Breast epithelium (tissue), 4 donors: Measurements from ENCODE around the gene ZFYVE16. TPM values are rescaled to one million over a fixed set of nuclear protein-coding genes. Genes with fewer than 3 reads are reported as not detected.

Experiments used
- DNase-seq, 2 donors: peaks; one replicate each; pipeline ENCODE4 v3.0.0-alpha.2; 2019; ENCODE audit warnings: low spot score in 2 of 2
- H3K27ac ChIP-seq, 2 donors: fragments of 200-600 bp; sonication (generic) in 1 of 2; one replicate each; pipeline ENCODE4 v1.5.1; 2016 to 2019; ENCODE audit warnings: mild to moderate bottlenecking in 1 of 2
- H3K27me3 ChIP-seq, 2 donors: fragments of 200-600 bp; sonication (generic) in 1 of 2; one replicate each; pipeline versions ENCODE4 v1.5.1 to v1.6.0; 2017 to 2019; ENCODE audit warnings: control low read depth in 1 of 2, mild to moderate bottlenecking in 1 of 2
- H3K36me3 ChIP-seq: fragments of 200-600 bp; one replicate; pipeline ENCODE4 v1.5.1; 2019
- H3K4me1 ChIP-seq, 2 donors: fragments of 200-600 bp; sonication (generic); one replicate each; pipeline ENCODE4 v1.5.1; 2016 to 2019; ENCODE audit warnings: control low read depth in 1 of 2
- H3K4me3 ChIP-seq, 3 donors: fragments of 200-600 bp; sonication (generic); 1 replicate in 2 of 3; 2 replicates in 1 of 3; pipeline ENCODE4 v1.5.1; 2016 to 2019; ENCODE audit warnings: mild to moderate bottlenecking in 3 of 3, moderate library complexity in 2 of 3
- H3K9me3 ChIP-seq, 2 donors: fragments of 200-600 bp; sonication (generic) in 1 of 2; one replicate each; pipeline ENCODE4 v1.5.1; 2016 to 2019; ENCODE audit warnings: control low read depth in 1 of 2
- CTCF ChIP-seq, 3 donors: fragments of 450-650 bp; IDR thresholded peaks; one replicate each; pipeline ENCODE4 v1.5.1; 2016 to 2017; ENCODE audit warnings: antibody characterized with exemption in 3 of 3, mild to moderate bottlenecking in 3 of 3, moderate library complexity in 3 of 3
- POLR2A ChIP-seq: fragments of 450-650 bp; IDR thresholded peaks from one replicate; pipeline ENCODE4 v1.6.1; 2016; ENCODE audit warnings: antibody characterized with exemption, mild to moderate bottlenecking, moderate library complexity
- POLR2AphosphoS5 ChIP-seq, 3 donors: sonication (generic); formaldehyde crosslinking; IDR thresholded peaks; one replicate each; pipeline ENCODE4 v1.6.1; 2017; ENCODE audit warnings: antibody characterized with exemption in 3 of 3
- intact Hi-C: fragments of 100-400 bp; cut with DNase I; formaldehyde crosslinking; loops from one replicate; pipeline ENCODE4 v1.15.1; 2023; ENCODE audit warnings: low total_unique reads
- total RNA-seq, 3 donors: library from RNA; depleted of rRNA; stranded (reverse); fragments of >200 nt; gene quantifications; one replicate each; pipeline ENCODE4 v1.1.0, GENCODE V29; 2016

ZFYVE16 gene
- total RNA-seq, result 10 to 100 TPM; 28.0 to 61.9 (median 50.5) TPM

- Histone ChIP-seq H3K4me3 (peak within 1 kb of the TSS; percentile 83 to 97 (median 97)), H3K27me3 (no peaks in the 10 kb centered on the region), H3K4me1 (no peaks in the 10 kb centered on the region), H3K36me3 (no peaks in the 10 kb centered on the region), H3K27ac (peak within 1 kb of the TSS; percentile 96 to 99), H3K9me3 (no peaks in the 10 kb centered on the region)
- TF ChIP-seq POLR2A, result peak; percentile 84
- peak; percentile 37 to 59 (median 37) for TF ChIP-seq CTCF (IDR thresholded peaks at IDR 0.05)
- TF ChIP-seq POLR2AphosphoS5 (IDR thresholded peaks at IDR 0.05), result peak; percentile 71 to 94 (median 82)
- peak; percentile 94 to 95 for DNase-seq
- intact Hi-C loops, result loop anchor here (5.0 kb wide), 2 partner anchors 376 to 1171 kb away; partner anchors contain the start of gene JMY
Measured at GRCh38 chr5:80407735-80408483, at the start of gene ZFYVE16. Gene ZFYVE16, plus strand, starts transcription at chr5:80408064. Its CDS starts 26,084 bp downstream, at chr5:80434148.

- intact Hi-C loops, result no loop called here
- Histone ChIP-seq H3K27me3 (no peaks in the 10 kb centered on the region), H3K27ac (no peak overlapping the region), H3K4me3 (no peak overlapping the region), H3K36me3 (no peaks in the 10 kb centered on the region), H3K9me3 (no peaks in the 10 kb centered on the region), H3K4me1 (no peaks in the 10 kb centered on the region)
- no peak for DNase-seq
- TF ChIP-seq CTCF (IDR thresholded peaks at IDR 0.05) (no peak), POLR2A (no peak), POLR2AphosphoS5 (IDR thresholded peaks at IDR 0.05) (no peak)
Measured at GRCh38 chr5:80360914-80361444, 46.9 kb upstream of the ZFYVE16 start.

GRCh38 chr5:80364892-80365291 lies 43.0 kb upstream of the ZFYVE16 start:
- no peak overlapping the region for H3K4me3 ChIP-seq
- TF ChIP-seq CTCF (IDR thresholded peaks at IDR 0.05), result no peak
- TF ChIP-seq POLR2AphosphoS5 (IDR thresholded peaks at IDR 0.05), result no peak
- TF ChIP-seq POLR2A, result no peak
- no peaks in the 10 kb centered on the region for H3K36me3 ChIP-seq
- no peaks in the 10 kb centered on the region for H3K9me3 ChIP-seq
- no peaks in the 10 kb centered on the region for H3K4me1 ChIP-seq
- no peak overlapping the region for H3K27ac ChIP-seq
- no peak for DNase-seq
- no peaks in the 10 kb centered on the region for H3K27me3 ChIP-seq
- intact Hi-C loops, result no loop called here

GRCh38 chr5:80368661-80369480 lies 39.0 kb upstream of the ZFYVE16 start:
- H3K36me3 ChIP-seq, result no peaks in the 10 kb centered on the region
- H3K27me3 ChIP-seq, result no peaks in the 10 kb centered on the region
- TF ChIP-seq CTCF (IDR thresholded peaks at IDR 0.05) (no peak), POLR2AphosphoS5 (IDR thresholded peaks at IDR 0.05) (no peak), POLR2A (no peak)
- H3K4me1 ChIP-seq, result no peaks in the 10 kb centered on the region
- no peaks in the 10 kb centered on the region for H3K9me3 ChIP-seq
- DNase-seq, result no peak
- H3K27ac ChIP-seq, result no peak overlapping the region
- H3K4me3 ChIP-seq, result no peak overlapping the region
- intact Hi-C loops, result no loop called here
